Activated CD4-positive, alpha-beta T cell treated with anti-CD3 and anti-CD28 coated beads for 4 hours (primary cell): ENCODE data around the gene TCF20.

Experiments
- DNase-seq, 2 donors: peaks; one replicate each; pipeline ENCODE4 v3.0.0-alpha.2; 2020

TCF20 gene

GRCh38 chr22:42270510-42271190, at the start of gene TCF20:
Gene TCF20, minus strand, starts transcription at chr22:42270653. Its CDS starts 55,348 bp downstream, at chr22:42215305.
- peak; percentile 75 to 80 for DNase-seq

GRCh38 chr22:42319386-42319785, 48.9 kb upstream of the TCF20 start:
- DNase-seq: no peak

GRCh38 chr22:42318967-42319366, 48.5 kb upstream of the TCF20 start:
- no peak for DNase-seq

- no peak for DNase-seq
Measured at GRCh38 chr22:42317691-42318547, 47.5 kb upstream of the TCF20 start.

- peak; percentile 40 to 50 for DNase-seq
Measured at GRCh38 chr22:42317008-42317407, 46.6 kb upstream of the TCF20 start.

- no peak for DNase-seq
Measured at GRCh38 chr22:42315392-42315756, 44.9 kb upstream of the TCF20 start.

- DNase-seq: no peak
Measured at GRCh38 chr22:42314709-42315391, 44.4 kb upstream of the TCF20 start.

GRCh38 chr22:42313804-42314581, 43.5 kb upstream of the TCF20 start:
- peak; percentile 22 to 25 for DNase-seq

- no peak for DNase-seq
Measured at GRCh38 chr22:42313204-42313603, 42.8 kb upstream of the TCF20 start.

- no peak for DNase-seq
Measured at GRCh38 chr22:42310291-42311015, 40.0 kb upstream of the TCF20 start.

- no peak for DNase-seq
Measured at GRCh38 chr22:42309865-42310264, 39.4 kb upstream of the TCF20 start.

GRCh38 chr22:42308892-42309468, 38.5 kb upstream of the TCF20 start:
- no peak for DNase-seq

GRCh38 chr22:42307806-42308563, 37.5 kb upstream of the TCF20 start:
- no peak for DNase-seq

GRCh38 chr22:42306010-42306409, 35.6 kb upstream of the TCF20 start:
- no peak for DNase-seq

- no peak for DNase-seq
Measured at GRCh38 chr22:42304324-42304790, 33.9 kb upstream of the TCF20 start.

- DNase-seq: peak in 1 of 2 donors; percentile 11
Measured at GRCh38 chr22:42303396-42304323, 33.2 kb upstream of the TCF20 start.

- DNase-seq: no peak
Measured at GRCh38 chr22:42301742-42302102, 31.3 kb upstream of the TCF20 start.

GRCh38 chr22:42301077-42301741, 30.8 kb upstream of the TCF20 start:
- DNase-seq: no peak
